GM18951 (cell line): ENCODE results near the gene PGM2.
"Not testable (repeated sequence)": the region's sequence is repeated elsewhere in the genome, so short reads cannot be mapped to it uniquely, and the experiment has no call there.

Source experiments
- POLR2A ChIP-seq: IDR thresholded peaks from 4 replicates; pipeline ENCODE4 v1.6.1; 2011; ENCODE audit warnings: mild to moderate bottlenecking; ENCODE audit not compliant: insufficient read length, insufficient read depth; ENCODE audit errors: extremely low read depth
- in situ Hi-C: fragments of 300-500 bp; cut with MboI; formaldehyde crosslinking; loops from one replicate; pipeline ENCODE4 v1.12.0; 2022; ENCODE audit warnings: low sequenced_read_pairs, mixed read lengths, inconsistent platforms; ENCODE audit not compliant: unreplicated experiment

The PGM2 gene

DNA sequence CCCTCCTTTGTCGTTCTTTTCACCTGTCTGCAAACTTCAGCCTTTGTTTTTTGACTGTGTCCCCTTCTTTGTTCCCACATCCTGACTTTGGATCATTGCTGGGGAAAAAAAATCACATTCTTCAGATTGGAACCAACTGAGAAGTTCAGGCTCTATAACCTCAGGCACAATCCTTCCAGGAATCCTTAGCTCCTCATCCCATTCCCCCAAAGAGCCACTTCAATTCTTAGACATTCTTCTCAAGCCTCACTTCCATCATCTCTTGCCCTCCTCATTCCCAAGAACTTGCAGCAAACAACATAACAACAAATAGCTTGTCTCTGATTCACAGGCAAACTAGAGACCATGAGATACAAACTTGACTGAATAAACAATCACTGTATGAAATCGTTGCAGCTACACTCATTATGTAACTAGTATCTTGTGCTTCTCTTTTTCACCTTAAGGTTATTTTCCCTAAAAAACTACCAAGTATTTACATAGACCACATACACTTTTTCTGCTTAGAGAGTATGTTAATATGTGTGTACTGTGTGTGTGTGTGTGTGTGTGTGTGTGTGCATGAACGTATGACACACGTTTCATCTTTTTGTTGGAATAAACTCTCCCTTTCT is 26.4 kb upstream of the PGM2 start:
- TF ChIP-seq POLR2A = no peak
- in situ Hi-C loops = loop anchor here (5.0 to 10.0 kb wide), 2 partner anchors 195 to 237 kb away; no protein-coding TSS in a partner anchor

DNA sequence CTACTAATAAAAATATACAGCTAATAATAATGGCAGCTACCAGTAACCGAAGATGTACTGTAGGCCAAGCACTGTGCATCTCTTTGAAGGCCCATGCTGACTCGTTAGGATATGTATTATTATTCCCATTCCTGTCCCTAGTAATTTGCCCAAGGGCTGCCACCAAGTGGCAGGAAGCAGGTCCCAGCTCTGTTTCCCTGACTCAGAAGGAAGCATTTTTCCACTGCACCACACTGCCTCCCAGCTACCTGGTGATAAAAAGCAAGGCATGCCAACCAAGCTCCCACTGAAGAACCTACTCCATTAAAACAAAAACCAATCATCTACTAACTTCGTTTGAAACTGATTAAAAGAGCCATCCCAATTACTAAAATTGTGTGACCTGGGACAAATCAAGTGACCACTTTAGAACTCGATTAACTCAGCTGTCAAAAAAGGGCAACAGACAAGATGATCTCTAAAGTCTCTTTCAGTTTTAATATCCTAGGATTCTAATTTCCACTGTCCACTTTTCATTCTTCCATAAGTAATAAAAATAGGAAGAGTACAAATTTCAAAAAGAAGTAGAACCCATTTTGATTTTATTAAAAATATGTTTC is 24.3 kb upstream of the PGM2 start:
- in situ Hi-C loops = loop anchor here (5.0 kb wide), 1 partner anchor 235 kb away; no protein-coding TSS in a partner anchor
- no peak for TF ChIP-seq POLR2A

DNA sequence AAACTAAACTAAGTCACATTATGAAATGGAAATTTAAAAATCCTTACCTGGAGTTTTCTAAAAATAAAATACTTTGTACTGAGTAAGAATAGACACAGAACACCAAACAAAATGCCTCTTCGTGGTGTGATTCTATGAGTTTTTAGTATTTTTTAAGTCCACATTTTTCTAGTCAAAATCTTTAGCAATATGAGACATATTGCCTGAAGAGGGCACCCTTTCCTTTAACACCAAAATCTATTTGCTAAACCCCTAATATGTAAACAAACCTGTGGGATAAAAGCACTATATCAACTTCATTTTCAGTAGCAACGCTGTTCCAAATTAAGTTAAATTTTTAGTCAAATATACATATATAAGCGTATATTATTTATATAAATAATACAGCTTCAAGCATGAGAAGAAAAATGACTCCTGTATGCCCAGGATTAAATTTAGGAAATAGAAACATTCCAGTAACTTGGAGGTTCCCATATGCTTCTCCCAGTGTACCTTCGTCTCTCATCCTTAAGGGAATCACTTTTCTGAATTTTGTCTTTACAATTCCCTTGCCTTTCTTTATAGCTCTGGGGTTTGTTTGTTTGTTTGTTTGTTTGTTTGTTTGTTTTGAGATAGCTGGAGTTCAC is 23.0 kb upstream of the PGM2 start:
- in situ Hi-C loops = loop anchor here (5.0 kb wide), 1 partner anchor 234 kb away; no protein-coding TSS in a partner anchor

DNA sequence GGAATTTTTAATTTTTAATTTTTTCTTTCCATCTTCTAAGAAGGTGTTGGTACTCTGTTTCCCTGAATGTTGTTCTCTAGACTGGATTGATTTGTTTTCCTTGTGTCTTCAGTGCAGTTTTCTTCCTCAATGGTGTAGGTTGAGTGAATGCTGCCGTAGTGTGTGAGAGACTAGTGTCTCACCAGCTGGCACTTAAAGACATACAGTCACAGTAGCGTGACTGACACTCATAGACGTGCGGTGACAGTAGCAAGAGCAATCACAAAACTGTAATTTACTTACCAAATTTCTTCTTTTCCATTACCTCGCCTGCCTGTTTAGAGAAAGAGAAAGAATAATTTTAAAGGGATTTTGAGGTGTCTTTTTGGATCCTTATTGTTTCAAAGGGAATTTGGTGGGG is 21.4 kb upstream of the PGM2 start:
- TF ChIP-seq POLR2A = no peak
- in situ Hi-C loops = no loop called here

More for the DNA sequence above, 23.0 kb upstream of the PGM2 start:
- TF ChIP-seq POLR2A = no peak

DNA sequence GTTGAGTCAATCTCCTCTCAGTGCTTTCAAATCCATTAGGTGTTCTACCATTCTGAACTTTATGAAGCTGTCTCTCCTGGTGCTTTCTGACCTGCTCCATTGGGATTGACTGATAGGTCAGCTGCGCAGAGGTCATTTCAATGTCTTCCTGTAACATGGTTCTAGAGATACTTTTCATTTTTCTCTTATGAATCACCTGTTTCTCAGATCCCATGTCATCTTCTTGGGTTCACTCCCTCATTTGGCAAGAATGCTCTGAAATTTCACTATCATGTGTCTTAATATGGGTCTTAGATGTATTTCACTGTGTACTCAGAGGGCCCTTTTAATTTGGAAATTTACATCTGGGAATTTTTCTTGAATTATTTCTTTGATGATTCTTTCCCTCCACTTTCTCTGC is 13.8 kb upstream of the PGM2 start:
- no peak for TF ChIP-seq POLR2A
- in situ Hi-C loops = no loop called here

DNA sequence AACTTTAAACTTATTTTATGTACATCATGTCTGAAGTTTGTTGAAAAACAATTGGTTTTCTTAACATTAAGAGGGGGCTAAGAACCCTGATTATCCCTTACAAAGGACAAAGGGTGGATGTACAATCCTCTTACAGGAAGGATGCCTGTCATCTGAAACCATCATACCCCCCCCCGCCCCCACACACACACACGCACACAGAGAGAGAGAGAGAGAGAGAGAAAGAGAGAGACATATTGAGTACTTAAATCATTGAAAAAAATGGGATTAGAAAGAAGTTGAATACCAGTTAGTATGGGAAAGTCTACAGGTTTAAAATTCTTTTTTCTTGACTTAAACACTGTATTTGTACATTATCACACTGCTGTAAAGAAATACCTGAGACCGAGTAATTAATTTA is 10.9 kb upstream of the PGM2 start:
- no peak for TF ChIP-seq POLR2A
- in situ Hi-C loops = no loop called here

DNA sequence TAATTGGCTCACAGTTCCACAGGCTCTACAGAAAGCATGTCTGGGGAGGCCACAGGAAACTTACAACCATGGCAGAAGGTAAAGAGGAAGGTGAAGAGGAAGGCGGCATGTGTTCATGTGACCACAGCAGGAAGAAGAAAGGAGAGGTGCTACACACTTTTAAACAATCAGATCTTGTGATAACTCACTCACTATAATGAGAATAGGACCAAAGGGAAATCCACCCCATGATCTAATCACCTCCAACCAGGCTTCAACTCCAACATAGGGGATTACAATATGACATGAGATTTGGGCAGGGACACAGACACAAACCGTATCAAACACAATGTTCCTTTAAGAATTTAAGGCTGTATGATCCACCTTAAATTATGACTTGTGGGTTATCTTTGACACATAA is 10.5 kb upstream of the PGM2 start:
- in situ Hi-C loops = no loop called here

DNA sequence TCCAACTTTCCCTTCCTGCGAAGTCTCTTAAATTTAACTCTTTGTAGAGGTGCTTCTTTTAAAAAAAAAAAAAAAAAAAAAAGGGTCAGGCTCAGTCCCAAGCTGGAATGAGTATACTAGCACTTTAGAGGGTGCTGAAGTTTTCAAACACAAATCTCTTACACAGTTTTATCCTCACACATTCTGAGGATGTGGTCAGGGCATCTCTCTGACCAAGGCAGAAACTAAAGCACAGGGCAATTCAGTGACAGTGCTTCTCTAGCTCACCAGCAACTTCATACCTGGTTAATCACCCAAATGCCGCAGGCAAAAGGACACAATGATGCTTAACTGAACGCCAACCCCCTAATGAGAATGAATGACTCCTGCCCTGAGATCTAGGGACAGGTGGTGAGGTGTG is 9.8 kb upstream of the PGM2 start:
- no peak for TF ChIP-seq POLR2A
- in situ Hi-C loops = no loop called here

More for the DNA sequence above, 10.5 kb upstream of the PGM2 start:
- TF ChIP-seq POLR2A = no peak

DNA sequence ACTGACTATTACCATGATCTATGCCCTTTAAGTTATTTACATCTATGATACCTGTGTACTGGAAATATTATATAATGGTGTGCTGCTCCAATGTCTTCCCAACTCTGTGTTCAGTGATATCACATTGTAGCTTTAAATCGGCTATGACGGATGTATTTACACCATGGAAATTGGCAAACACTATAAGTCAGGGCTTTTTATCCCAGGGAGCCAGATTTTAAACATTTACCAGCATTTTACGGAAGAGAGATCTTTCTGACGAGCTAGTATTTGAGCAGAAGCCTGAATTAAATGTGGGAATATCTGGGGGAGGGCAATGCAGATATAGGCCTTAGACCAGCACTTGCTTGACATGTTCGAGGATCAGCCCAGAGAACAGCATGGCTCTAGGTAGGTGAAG is 7.7 kb upstream of the PGM2 start:
- in situ Hi-C loops = no loop called here

DNA sequence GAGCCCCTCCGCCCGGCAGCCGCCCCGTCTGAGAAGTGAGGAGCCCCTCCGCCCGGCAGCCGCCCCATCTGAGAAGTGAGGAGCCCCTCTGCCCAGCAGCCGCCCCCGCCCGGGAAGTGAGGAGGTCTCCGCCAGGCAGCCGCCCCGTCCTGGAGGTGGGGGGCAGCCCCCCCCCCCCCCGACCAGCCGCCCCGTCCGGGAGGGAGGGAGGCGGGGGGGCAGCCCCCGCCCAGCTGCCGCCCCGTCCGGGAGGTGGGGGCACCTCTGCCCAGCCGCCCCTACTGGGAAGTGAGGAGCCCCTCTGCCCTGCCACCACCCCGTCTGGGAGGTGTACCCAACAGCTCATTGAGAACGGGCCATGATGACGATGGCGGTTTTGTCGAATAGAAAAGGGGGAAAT is 6.0 kb upstream of the PGM2 start:
- in situ Hi-C loops = not testable (repeated sequence)

More for the DNA sequence above, 7.7 kb upstream of the PGM2 start:
- no peak for TF ChIP-seq POLR2A

DNA sequence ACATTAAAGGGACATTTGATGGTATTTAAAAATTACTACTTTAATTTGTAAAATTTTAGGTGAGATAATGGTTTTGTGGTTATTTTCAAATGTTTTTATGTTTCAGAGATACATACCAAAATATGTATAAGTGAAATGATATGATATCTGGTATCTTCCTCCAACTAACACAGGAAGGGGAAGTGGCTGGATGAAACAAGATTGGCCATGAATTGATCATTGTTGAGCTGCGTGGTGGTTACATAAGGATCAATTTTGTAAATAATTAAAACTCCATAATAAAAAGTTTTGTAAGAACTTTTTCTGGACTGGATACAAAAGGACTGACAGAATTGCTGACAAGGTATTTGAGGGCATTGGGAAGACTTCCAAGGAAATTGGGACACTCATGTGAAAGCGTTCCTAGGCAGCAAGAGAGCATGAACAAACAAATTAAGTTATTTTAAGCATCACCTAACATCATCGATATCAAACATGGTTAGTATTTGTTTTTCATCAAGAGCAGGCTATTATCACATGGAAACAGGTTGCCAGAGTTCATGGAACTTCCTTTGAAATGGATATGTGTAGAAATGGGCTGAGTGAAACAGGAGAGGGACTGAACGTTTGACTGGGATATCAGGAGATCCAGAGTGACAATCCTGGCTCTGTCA is 4.4 kb upstream of the PGM2 start:
- in situ Hi-C loops = no loop called here
- no peak for TF ChIP-seq POLR2A

DNA sequence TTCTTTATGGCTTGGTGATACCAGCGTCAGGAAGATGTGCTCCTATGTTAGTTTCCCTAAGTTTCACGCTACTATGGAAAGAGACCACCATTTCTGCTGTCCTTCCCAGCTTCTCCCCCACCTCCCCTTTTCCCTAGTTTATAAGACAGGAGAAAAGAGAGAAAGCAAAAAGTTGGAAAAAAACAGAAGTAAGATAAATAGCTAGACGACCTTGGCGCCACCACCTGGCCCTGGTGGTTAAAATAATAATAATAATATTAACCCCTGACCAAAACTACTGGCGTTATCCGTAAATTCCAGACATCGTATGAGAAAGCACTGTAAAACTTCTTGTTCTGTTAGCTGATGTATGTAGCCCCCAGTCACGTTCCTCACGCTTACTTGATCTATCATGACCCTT is 985 bp upstream of the PGM2 start:
- in situ Hi-C loops = not testable (repeated sequence)

DNA sequence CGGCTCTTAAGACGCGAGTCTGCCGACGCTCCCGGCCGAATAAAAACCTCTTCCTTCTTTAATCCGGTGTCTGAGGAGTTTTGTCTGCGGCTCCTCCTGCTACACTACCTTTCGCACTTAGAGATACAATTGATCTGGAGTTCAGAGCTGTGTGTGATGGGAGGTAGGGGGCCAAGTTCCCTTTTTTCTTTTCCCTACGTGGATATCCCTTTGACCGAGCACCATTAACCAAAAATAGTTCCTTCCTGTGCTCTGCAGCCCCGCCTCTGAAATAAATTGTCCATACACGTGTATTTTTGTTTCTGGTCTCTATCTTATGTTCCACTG is 555 bp upstream of the PGM2 start:
- in situ Hi-C loops = no loop called here
- TF ChIP-seq POLR2A = no peak

DNA sequence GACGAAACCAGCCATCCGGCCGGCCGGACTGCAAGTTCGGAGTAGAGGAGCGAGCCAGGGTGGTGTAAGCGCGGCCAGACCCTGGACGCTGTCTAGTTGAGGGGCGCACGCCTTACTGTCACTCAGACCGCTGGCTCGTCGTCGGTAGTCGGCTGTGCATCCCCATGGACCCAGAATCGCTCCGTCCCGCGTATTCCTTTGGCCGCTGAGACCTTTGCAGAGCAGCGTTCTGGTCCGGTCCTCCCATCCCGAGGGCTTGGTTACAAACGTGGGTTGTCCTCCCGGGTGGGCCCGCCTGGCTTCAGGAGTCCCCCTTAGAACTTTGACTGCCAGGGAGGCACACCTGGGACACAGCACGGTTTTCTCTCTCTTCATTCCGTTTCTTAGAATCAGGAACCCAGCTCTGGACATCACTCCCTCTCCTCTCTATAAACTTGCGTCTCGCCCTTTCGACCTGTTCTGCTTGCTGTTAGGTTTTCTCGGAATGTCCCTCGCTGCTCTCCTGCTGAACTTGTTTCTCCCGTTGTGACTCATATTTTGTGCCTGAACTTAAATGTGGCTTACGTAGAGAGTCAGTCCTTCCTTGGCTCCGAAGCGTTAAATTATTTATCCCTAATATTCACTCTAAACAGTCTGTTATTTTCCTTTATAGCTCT is 672 bp downstream of the PGM2 start:
- in situ Hi-C loops = no loop called here
- no peak for TF ChIP-seq POLR2A

DNA sequence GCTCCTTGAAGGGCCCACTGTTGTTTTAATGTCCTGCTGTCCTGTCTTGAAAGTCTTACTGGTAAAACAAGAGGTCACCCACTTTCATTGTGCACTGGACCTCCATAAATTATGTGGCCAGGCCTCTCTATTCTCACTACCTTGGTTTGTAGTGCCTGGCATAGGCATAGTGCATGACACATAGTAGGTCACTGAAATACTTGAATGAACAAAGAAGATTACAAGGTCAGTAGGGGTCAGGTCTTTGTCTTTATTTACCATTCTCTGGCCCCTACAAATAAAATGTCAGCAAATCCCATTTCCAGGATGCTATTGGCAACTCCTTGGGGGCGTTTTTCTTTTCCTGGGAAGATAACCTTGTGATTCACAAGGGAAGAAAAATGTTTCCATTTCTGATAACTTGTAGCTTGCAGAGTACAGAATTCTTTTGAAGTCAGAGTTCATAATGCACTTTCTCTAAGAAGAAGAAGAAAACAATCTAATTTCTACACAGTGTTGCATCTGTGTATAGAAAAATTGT is 1.4 kb downstream of the PGM2 start:
- in situ Hi-C loops = no loop called here
- TF ChIP-seq POLR2A = no peak
